Brain microvascular endothelial cell (primary cell): ENCODE results near the gene CFAP45.

Experiments used
- DNase-seq: peaks from one replicate; pipeline ENCODE4 v3.0.0-alpha.2; 2020
- H3K27ac ChIP-seq: fragments of 250-450 bp; sonication (Bioruptor Pico); 2 replicates; pipeline ENCODE4 v1.5.1; 2020; ENCODE audit warnings: mild to moderate bottlenecking, moderate library complexity
- H3K27me3 ChIP-seq: fragments of 250-450 bp; sonication (Bioruptor Pico); replicated peaks from 2 replicates; pipeline ENCODE4 v1.5.1; 2020; ENCODE audit warnings: mild to moderate bottlenecking
- H3K36me3 ChIP-seq: fragments of 250-450 bp; sonication (Bioruptor Pico); replicated peaks from 2 replicates; pipeline ENCODE4 v1.5.1; 2020; ENCODE audit warnings: mild to moderate bottlenecking
- H3K4me3 ChIP-seq: 2 replicates; pipeline ENCODE4 v1.5.1; 2011; ENCODE audit warnings: low read depth, mild to moderate bottlenecking, control low read depth, low read length, moderate library complexity
- in situ Hi-C: cut with HindIII; loops from 2 replicates; pipeline ENCODE4 v1.10.0; 2017; ENCODE audit warnings: low sequenced_read_pairs, low pct_ligation_motif_present
- TF ChIP-seq, protein P1 (sequence below): IDR thresholded peaks from 2 replicates; pipeline ENCODE4 v1.5.1; 2011; ENCODE audit warnings: low read depth, mild to moderate bottlenecking, moderate library complexity, low read length, control low read depth, inconsistent platforms; ENCODE audit errors: missing control alignments

CFAP45 gene

DNA sequence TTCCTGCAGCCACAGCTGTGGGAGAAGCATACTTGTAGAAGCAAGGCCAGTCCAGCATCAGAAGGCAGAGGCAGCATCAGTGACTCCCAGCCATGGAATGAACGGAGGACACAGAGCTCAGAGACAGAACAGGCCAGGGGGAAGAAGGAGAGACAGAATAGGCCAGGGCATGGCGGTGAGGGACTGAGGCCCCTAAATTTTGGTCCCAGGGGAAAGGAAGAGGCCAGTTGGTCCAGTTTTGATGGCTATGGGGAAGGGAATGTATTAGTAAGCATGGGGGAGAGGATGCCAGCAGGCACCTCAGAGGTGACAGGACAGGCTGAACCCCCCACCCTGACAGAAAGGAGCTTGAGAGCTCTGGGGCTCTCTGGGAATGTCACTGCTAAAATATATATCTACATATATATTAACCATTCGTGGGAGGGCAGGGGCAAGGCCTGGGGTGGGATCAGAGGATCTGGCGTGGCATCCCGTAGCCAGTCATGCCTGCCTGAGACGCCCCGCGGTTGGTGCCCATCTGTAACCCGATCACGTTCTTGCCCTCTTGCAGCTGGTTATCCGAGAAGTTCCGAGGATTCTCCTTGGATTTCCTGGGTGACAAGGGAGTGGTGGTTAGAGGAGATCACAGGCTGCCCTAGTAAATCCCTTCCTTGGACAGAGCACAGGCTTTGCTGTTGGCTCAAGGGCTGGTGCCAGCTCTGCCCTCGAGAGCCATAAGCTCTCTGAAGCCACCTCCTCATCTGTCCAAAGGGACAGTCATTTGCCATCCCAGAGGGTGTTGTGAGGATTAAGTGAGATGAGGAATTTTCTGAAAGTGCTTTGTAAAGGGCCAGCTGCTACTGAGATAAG, 18.6 kb upstream of the CFAP45 start:
- Histone ChIP-seq H3K4me3 (no peak overlapping the region), H3K27me3 (no peaks in the 10 kb centered on the region), H3K36me3 (peaks cover 34% of the 10 kb centered on the region), H3K27ac (no peak overlapping the region)
- in situ Hi-C loops: no loop called here
- TF ChIP-seq, protein P1, sequence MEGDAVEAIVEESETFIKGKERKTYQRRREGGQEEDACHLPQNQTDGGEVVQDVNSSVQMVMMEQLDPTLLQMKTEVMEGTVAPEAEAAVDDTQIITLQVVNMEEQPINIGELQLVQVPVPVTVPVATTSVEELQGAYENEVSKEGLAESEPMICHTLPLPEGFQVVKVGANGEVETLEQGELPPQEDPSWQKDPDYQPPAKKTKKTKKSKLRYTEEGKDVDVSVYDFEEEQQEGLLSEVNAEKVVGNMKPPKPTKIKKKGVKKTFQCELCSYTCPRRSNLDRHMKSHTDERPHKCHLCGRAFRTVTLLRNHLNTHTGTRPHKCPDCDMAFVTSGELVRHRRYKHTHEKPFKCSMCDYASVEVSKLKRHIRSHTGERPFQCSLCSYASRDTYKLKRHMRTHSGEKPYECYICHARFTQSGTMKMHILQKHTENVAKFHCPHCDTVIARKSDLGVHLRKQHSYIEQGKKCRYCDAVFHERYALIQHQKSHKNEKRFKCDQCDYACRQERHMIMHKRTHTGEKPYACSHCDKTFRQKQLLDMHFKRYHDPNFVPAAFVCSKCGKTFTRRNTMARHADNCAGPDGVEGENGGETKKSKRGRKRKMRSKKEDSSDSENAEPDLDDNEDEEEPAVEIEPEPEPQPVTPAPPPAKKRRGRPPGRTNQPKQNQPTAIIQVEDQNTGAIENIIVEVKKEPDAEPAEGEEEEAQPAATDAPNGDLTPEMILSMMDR: no peak
- DNase-seq: no peak

DNA sequence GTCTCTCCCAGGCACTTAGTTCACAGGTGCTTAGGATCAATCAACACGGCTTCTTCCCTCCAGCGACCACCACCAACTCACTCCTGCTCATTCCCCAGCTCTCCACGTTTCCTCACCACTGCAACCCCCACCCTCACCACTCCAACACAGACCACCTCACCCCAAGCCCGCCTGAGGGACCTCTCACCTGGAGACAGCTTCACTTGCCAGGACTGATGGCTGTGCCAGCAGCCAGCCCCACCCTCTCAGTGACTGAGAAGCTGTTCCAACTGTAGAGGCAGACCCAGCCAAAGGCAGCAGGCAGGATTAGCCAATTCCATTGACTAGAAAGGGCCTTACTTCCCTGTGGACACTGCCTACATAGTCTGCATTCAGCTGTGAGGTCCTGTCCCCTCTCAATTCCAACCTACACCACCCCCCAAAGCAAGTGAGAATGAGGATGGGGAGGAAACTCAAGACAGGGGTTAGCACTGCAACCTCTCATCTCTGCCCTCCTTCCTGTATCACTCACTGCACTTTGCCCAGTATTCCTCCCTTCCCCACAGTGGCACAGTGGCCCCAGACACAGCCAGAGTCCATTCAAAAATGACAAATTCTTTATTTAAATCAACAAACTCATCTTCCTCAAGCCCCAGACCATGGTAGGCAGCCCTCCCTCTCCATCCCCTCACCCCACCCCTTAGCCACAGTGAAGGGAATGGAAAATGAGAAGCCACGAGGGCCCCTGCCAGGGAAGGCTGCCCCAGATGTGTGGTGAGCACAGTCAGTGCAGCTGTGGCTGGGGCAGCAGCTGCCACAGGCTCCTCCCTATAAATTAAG, 17.8 kb upstream of the CFAP45 start:
- Histone ChIP-seq H3K27me3 (no peaks in the 10 kb centered on the region), H3K27ac (no peak overlapping the region), H3K4me3 (no peak overlapping the region), H3K36me3 (peaks cover 34% of the 10 kb centered on the region)
- DNase-seq: no peak
- TF ChIP-seq, protein P1: no peak
- in situ Hi-C loops: no loop called here

DNA sequence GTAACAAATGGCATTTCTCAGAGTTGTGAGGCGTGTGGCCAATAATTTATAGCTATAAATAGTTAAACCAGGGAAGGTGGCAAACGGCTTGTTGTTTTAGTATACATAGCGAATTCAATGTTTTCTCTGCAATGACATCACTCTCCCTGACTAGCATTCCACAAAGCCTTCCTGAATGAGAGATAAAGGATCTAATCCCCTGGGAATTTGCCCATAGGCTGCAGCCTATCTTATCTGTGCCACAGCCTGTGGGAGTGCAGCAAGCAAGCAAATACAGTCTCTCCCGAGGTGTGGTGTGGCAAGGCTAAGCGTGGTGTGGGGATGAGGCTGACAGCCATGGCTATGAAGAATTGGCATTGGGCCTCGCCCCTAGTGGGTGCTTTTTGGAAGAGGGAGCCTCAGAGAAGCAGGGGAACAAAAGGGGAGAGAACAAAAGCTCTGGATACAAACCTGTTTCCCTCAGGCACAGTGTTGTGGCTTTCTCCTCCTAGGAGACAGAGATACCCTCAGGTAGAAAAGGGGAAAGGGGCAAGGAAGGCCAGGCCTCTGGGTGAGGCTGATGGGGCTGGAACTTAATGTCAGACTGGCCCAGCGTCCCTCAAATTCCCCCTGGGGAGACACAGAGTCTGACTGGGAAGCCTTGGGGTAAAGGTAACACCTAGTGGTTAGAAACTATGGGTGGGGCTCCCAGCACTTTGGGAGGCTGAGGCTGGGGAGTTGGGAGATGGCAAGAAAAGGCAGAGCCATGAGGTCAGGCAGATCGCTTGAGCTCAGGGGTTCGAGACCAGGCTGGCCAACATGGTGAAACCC, 16.5 kb upstream of the CFAP45 start:
- Histone ChIP-seq H3K27ac (peak overlapping the region; percentile 55), H3K27me3 (no peaks in the 10 kb centered on the region), H3K36me3 (peaks cover 34% of the 10 kb centered on the region), H3K4me3 (no peak overlapping the region)
- DNase-seq: peak; percentile 89
- in situ Hi-C loops: no loop called here
- TF ChIP-seq, protein P1: peak; percentile 17

DNA sequence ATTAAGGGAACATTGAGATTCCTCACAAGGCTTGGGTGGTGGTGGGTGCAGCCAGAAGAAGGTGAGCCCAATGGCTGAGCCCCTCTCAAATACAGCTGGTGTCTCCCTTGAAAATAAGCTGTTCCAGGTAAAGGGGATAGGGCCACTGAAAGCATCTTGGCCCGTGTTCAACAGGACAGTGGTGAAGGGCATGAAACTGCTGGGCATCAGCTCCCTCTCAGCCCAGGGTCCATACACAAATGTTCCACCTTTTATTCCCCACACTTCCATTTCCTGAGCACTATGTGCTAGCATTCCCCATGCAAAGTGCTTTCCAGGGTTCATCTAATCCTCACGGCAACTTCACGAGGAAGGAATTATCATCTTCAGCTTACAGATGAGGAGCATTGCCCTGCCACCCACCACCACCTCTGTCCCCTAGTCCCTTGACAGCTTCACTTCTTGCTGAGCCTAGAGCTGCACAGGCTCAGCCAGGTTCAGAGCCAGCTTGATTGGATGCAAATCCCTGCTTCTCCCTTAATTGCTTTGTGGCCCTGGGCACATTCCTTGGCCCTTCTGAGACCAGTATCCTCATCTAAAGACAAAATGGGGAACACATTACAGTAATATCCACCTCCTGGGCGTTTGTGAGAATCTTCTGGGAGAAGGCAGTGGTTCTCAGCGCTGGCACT, 15.7 kb upstream of the CFAP45 start:
- in situ Hi-C loops: no loop called here
- TF ChIP-seq, protein P1: no peak
- H3K4me3 ChIP-seq: no peak overlapping the region
- no peaks in the 10 kb centered on the region for H3K27me3 ChIP-seq
- H3K36me3 ChIP-seq: peaks cover 34% of the 10 kb centered on the region
- DNase-seq: no peak
- peak overlapping the region; percentile 55 for H3K27ac ChIP-seq

DNA sequence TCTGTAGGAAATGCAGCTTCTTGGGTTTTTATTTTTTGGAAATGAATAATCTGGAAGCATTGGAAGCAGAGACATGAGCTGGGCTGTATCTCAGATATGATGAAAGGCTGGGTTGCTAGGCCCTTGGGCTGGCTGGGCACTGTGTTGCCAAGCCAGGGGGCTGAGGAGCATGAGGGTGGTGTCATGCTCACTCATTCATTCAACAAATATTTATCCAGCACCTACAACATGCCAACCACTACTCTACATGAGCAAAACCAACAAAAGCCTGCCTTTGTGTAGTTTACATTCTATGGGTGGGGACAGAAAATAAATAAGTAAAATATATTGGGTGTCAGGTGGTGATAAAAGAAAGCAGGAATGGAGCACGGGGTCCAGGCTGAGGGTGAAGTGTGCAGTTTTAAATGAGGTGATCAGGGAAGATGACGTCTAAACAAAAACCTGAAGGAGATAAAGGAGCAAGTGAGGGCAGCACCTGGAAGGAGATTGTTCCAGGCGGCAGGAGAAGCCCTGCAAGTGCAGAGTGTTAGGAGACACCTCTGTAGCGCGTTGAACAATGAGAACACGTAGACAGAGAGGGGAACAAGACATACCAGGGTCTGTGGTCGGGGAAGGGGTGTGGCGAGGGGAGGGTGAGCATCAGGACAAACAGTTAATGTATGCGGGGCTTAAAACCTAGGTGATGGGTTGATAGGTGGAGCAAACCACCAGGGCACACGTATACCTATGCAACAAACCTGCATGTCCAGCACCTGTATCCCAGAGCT, 14.5 kb upstream of the CFAP45 start:
- Histone ChIP-seq H3K27ac (no peak overlapping the region), H3K36me3 (peaks cover 27% of the 10 kb centered on the region), H3K27me3 (no peaks in the 10 kb centered on the region), H3K4me3 (no peak overlapping the region)
- no peak for DNase-seq
- in situ Hi-C loops: no loop called here
- TF ChIP-seq, protein P1: no peak
